HL-60 (cell line): ENCODE measurements around the gene NCEH1.

Source experiments
- DNase-seq, 2 experiments: peaks; one replicate each; pipeline ENCODE4 v3.0.0-alpha.2; 2010 to 2020; ENCODE audit warnings: low read depth in 1 of 2, low spot score in 1 of 2
- H3K27ac ChIP-seq: fragments of 250-450 bp; sonication (Bioruptor Pico); replicated peaks from 2 replicates; pipeline ENCODE4 v1.5.1; 2020; ENCODE audit warnings: mild to moderate bottlenecking, moderate library complexity
- H3K27me3 ChIP-seq: fragments of 250-450 bp; sonication (Bioruptor Pico); 2 replicates; pipeline ENCODE4 v1.5.1; 2021; ENCODE audit warnings: mild to moderate bottlenecking, moderate library complexity; ENCODE audit not compliant: insufficient read depth, poor library complexity, severe bottlenecking
- H3K4me3 ChIP-seq: replicated peaks from 2 replicates; pipeline ENCODE4 v1.5.1; 2011; ENCODE audit warnings: mild to moderate bottlenecking, control low read depth, low read length; ENCODE audit not compliant: insufficient read depth
- GABPA ChIP-seq: IDR thresholded peaks from 2 replicates; pipeline ENCODE4 v1.6.1; 2012; ENCODE audit warnings: low read depth
- POLR2AphosphoS5 ChIP-seq: IDR thresholded peaks from 2 replicates; pipeline ENCODE4 v1.6.1; 2012; ENCODE audit warnings: low read depth
- SPI1 ChIP-seq: IDR thresholded peaks from 2 replicates; pipeline ENCODE4 v1.6.1; 2012; ENCODE audit warnings: low read depth, mild to moderate bottlenecking, borderline replicate concordance
- TF ChIP-seq, protein P1 (sequence below): IDR thresholded peaks from one replicate; pipeline ENCODE4 v1.5.1; 2011; ENCODE audit warnings: low read length, control low read depth, inconsistent platforms; ENCODE audit not compliant: insufficient read depth
- TF ChIP-seq, protein P2 (sequence below): IDR thresholded peaks from 2 replicates; pipeline ENCODE4 v1.6.1; 2012; ENCODE audit warnings: low read depth; ENCODE audit not compliant: insufficient replicate concordance

Gene NCEH1

DNA sequence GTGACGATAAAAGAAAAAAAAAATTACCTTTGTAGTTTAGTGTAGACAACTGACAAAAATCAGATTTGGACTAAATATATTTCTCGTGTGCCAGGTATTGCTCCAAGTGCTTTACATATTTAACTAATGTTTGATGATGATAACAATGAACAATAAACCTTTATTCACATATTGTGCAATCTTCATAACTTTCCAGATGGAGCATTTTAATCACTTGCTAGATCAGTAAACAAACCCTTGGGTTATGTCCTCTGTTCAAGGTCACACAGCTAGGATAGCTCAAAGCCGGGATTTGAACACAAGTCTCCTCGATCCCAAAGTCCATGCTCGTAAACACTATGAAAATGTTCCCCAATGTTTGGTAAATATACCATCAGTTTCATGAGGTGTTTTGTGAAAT, 14.5 kb downstream of the NCEH1 start:
- Histone ChIP-seq H3K27ac (no peak overlapping the region), H3K4me3 (no peak overlapping the region), H3K27me3 (no peaks in the 10 kb centered on the region)
- TF ChIP-seq GABPA (no peak), SPI1 (no peak)
- TF ChIP-seq, protein P1, sequence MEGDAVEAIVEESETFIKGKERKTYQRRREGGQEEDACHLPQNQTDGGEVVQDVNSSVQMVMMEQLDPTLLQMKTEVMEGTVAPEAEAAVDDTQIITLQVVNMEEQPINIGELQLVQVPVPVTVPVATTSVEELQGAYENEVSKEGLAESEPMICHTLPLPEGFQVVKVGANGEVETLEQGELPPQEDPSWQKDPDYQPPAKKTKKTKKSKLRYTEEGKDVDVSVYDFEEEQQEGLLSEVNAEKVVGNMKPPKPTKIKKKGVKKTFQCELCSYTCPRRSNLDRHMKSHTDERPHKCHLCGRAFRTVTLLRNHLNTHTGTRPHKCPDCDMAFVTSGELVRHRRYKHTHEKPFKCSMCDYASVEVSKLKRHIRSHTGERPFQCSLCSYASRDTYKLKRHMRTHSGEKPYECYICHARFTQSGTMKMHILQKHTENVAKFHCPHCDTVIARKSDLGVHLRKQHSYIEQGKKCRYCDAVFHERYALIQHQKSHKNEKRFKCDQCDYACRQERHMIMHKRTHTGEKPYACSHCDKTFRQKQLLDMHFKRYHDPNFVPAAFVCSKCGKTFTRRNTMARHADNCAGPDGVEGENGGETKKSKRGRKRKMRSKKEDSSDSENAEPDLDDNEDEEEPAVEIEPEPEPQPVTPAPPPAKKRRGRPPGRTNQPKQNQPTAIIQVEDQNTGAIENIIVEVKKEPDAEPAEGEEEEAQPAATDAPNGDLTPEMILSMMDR: no peak
- TF ChIP-seq, protein P2, sequence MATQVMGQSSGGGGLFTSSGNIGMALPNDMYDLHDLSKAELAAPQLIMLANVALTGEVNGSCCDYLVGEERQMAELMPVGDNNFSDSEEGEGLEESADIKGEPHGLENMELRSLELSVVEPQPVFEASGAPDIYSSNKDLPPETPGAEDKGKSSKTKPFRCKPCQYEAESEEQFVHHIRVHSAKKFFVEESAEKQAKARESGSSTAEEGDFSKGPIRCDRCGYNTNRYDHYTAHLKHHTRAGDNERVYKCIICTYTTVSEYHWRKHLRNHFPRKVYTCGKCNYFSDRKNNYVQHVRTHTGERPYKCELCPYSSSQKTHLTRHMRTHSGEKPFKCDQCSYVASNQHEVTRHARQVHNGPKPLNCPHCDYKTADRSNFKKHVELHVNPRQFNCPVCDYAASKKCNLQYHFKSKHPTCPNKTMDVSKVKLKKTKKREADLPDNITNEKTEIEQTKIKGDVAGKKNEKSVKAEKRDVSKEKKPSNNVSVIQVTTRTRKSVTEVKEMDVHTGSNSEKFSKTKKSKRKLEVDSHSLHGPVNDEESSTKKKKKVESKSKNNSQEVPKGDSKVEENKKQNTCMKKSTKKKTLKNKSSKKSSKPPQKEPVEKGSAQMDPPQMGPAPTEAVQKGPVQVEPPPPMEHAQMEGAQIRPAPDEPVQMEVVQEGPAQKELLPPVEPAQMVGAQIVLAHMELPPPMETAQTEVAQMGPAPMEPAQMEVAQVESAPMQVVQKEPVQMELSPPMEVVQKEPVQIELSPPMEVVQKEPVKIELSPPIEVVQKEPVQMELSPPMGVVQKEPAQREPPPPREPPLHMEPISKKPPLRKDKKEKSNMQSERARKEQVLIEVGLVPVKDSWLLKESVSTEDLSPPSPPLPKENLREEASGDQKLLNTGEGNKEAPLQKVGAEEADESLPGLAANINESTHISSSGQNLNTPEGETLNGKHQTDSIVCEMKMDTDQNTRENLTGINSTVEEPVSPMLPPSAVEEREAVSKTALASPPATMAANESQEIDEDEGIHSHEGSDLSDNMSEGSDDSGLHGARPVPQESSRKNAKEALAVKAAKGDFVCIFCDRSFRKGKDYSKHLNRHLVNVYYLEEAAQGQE: no peak
- DNase-seq: no peak

DNA sequence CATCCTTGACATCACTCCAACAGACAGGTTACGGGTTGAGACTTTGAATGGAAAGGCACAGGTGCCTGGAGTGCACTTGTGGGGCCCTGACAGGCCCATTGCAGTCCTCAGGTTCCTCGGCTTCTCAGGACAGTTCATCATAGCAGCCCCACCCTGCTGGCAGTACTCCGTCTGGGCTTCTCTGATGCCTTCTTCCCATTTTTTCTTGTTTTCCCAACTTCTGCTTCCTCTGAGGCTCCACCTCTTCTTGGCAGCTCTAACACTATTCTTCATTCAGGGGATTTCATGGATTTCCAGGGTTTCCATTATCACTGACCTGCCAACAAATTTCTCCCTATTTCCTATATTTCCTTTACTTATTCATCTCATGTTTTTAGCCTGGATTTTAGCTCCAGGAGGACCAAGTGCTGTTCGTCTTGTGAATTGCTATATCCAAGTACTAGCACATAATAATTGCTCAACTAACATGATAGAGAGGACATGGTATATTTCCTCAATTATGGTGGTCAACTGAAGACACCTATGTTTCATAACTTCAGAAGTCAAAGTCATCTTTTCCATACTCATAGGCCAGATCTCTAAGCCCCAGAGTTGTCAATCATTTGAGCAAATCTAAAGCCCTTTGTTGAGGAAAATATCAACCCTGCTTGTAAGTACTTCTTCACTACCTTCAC, 16.2 kb downstream of the NCEH1 start:
- Histone ChIP-seq H3K4me3 (no peak overlapping the region), H3K27ac (no peak overlapping the region), H3K27me3 (no peaks in the 10 kb centered on the region)
- no peak for DNase-seq
- TF ChIP-seq, protein P2: no peak
- TF ChIP-seq SPI1 (no peak), GABPA (no peak), POLR2AphosphoS5 (no peak)
- TF ChIP-seq, protein P1: no peak

DNA sequence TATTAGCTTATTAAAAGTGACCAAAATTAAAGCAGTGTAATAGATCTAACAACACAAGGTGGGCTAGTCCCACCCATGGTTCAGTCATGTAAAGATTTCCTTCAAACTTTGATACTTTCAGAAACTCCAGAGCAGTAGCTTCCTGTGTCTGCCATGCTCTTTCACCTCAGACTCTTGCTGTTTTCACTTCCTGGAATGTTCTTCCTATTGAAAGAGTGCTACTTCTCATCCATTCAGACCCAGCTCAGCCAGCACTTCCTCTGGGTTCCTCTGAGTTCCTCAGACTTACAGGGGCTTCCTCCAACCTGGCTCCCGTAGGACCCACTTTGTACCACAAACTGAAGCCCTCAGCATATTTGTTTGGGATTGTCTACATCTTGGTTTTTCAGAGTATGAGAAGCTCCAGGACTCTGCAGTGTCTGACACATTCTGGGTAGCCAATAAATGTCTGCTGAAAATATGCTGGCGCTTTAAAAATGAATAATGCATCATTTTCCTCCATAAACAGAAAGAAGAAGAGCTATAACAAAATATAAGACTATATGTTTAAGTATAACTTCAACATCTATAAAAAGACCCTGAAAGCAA, 18.0 kb downstream of the NCEH1 start:
- Histone ChIP-seq H3K4me3 (no peak overlapping the region), H3K27ac (peak overlapping the region; percentile 40), H3K27me3 (no peaks in the 10 kb centered on the region)
- DNase-seq: peak in 1 of 2 experiments; percentile 44
- TF ChIP-seq POLR2AphosphoS5 (no peak), GABPA (no peak), SPI1 (peak; percentile 72)
- TF ChIP-seq, protein P2: no peak
- TF ChIP-seq, protein P1: no peak
